Measurements from ENCODE around the gene AMBRA1. TPM values are rescaled to one million over a fixed set of nuclear protein-coding genes. Genes with fewer than 3 reads are reported as not detected.
A peak's percentile ranks its signal among the peaks of the same experiment; 100 is the strongest.

The AMBRA1 gene
- total and polyA plus RNA-seq, 12 donors: 5.2 to 23.3 (median 16.0) TPM

DNA sequence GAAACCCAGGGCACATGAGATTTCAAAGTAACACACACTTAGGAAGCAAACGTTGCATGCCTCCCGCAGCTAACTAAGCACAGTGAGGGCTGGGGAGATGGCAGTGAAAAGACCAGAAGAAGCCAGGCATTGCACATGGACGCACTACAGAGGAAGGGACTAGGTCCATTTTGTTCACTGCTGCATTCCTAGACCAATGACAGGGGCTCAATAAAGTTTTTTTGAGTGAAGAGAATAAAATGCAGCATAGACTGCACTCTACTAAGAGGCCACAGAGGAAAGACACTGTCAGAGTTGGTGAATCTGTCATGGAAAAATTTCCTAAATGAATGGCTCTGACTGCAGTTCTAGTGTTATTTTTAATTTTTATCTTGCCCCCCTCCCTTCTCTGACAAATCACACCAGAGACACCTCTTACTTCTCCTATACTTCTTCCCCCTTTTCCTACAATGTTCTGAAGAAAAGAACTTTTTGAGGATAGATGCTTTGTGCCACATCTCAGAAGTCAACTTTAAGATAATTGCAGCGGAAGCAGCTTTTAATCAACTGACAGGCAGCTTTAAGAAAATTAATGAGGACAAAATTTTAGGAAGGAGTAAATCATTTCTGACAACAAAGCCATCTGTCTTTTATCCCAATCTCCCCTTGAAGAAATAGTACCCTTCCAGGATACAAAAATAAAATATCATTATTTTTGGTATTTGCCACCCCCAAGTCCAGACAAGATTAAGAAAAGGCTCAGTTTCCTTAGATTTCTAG is 167.4 kb downstream of the AMBRA1 start:
- H3K27me3 ChIP-seq: no peaks in the 10 kb centered on the region
- peaks cover 0 to 6% (median under 1%) of the 10 kb centered on the region in 9 donors for H3K4me1 ChIP-seq
- H3K9me3 ChIP-seq: no peaks in the 10 kb centered on the region
- intact Hi-C loops (cut with DNase I): no loop called here
- WGBS, 2 donors: 80 to 86% methylated on average over 4 of the region's 4 CpGs
- peaks cover 0 to 84% (median 13%) of the 10 kb centered on the region in 9 donors for H3K36me3 ChIP-seq
- no peak overlapping the region for H3K4me3 ChIP-seq
- DNase-seq: no peak
- no peak overlapping the region for H3K27ac ChIP-seq
- ATAC-seq: no peak
- TF ChIP-seq, protein P1, sequence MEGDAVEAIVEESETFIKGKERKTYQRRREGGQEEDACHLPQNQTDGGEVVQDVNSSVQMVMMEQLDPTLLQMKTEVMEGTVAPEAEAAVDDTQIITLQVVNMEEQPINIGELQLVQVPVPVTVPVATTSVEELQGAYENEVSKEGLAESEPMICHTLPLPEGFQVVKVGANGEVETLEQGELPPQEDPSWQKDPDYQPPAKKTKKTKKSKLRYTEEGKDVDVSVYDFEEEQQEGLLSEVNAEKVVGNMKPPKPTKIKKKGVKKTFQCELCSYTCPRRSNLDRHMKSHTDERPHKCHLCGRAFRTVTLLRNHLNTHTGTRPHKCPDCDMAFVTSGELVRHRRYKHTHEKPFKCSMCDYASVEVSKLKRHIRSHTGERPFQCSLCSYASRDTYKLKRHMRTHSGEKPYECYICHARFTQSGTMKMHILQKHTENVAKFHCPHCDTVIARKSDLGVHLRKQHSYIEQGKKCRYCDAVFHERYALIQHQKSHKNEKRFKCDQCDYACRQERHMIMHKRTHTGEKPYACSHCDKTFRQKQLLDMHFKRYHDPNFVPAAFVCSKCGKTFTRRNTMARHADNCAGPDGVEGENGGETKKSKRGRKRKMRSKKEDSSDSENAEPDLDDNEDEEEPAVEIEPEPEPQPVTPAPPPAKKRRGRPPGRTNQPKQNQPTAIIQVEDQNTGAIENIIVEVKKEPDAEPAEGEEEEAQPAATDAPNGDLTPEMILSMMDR (IDR thresholded peaks at IDR 0.05): no peak

- no peak overlapping the region for H3K4me3 ChIP-seq
- no peaks in the 10 kb centered on the region for H3K9me3 ChIP-seq
- DNase-seq (no peak), ATAC-seq (no peak)
- TF ChIP-seq, protein P1 (IDR thresholded peaks at IDR 0.05): no peak
- H3K4me1 ChIP-seq: peaks cover 0 to 11% (median 5%) of the 10 kb centered on the region in 9 donors
- H3K36me3 ChIP-seq: peaks cover 0 to 63% (median 6%) of the 10 kb centered on the region in 9 donors
- H3K27me3 ChIP-seq: no peaks in the 10 kb centered on the region
- WGBS, 2 donors: 75 to 82% methylated on average over 7 of the region's 7 CpGs
- intact Hi-C loops (cut with DNase I): no loop called here
- no peak overlapping the region for H3K27ac ChIP-seq
Measured at GRCh38 chr11:46422588-46422987, 171.2 kb downstream of the AMBRA1 start.

DNA sequence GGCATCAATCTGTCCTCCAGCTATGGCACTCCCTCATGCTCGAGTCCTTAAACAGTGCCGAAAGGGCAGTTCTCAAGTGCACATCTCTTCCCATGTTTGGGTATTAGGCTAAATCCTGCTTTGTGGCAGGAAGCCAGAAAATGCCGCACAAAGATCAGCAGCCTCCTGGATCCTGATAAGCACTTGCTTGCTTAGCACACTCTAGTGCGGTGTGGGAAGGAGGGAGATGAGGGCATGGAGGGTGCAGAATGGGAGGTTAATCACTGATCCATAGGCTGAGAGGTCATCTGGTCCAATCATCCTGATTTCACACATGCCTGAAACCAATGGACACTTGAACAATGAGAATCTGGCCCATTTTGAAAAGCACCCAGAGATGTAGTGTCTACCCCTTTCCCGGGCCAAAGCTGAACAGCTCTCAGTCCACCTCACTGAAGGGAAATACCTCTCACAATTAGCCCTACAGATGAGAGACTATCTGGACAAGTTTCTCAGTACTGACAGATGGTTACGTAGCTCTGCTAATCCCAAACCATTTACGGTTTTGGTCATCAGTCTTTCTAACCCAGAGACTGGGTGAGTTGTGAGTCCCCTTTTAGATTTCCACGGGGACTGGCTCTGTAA is 172.5 kb downstream of the AMBRA1 start:
- no peaks in the 10 kb centered on the region for H3K9me3 ChIP-seq
- no peak overlapping the region for H3K4me3 ChIP-seq
- H3K27ac ChIP-seq: no peak overlapping the region
- DNase-seq (peak in 1 of 2 donors; percentile 31), ATAC-seq (peak in 6 of 8 donors; percentile 13 to 77 (median 58))
- H3K4me1 ChIP-seq: peaks cover 0 to 11% (median 5%) of the 10 kb centered on the region in 9 donors
- TF ChIP-seq, protein P1 (IDR thresholded peaks at IDR 0.05): no peak
- intact Hi-C loops (cut with DNase I): no loop called here
- no peaks in the 10 kb centered on the region for H3K27me3 ChIP-seq
- WGBS, 2 donors: 52 to 77% methylated on average over 8 of the region's 8 CpGs
- H3K36me3 ChIP-seq: peaks cover 0 to 63% (median 6%) of the 10 kb centered on the region in 9 donors

- ATAC-seq: no peak
- WGBS, 2 donors: 97% methylated on average over 1 of the region's 1 CpG
- H3K27ac ChIP-seq: no peak overlapping the region
Measured at GRCh38 chr11:46420513-46420912, 173.3 kb downstream of the AMBRA1 start.

More at GRCh38 chr11:46420513-46420912, 173.3 kb downstream of the AMBRA1 start:
- no peak for DNase-seq
- TF ChIP-seq, protein P1 (IDR thresholded peaks at IDR 0.05): no peak
- no peaks in the 10 kb centered on the region for H3K9me3 ChIP-seq
- H3K4me3 ChIP-seq: no peak overlapping the region
- H3K4me1 ChIP-seq: peaks cover 0 to 11% (median 5%) of the 10 kb centered on the region in 9 donors
- H3K27me3 ChIP-seq: no peaks in the 10 kb centered on the region
- H3K36me3 ChIP-seq: peaks cover 0 to 64% (median 14%) of the 10 kb centered on the region in 9 donors
- intact Hi-C loops (cut with DNase I): no loop called here
